Measurements from ENCODE around the gene BDKRB1. TPM values are rescaled to one million over a fixed set of nuclear protein-coding genes. Genes with fewer than 3 reads are reported as not detected.
"Not testable (repeated sequence)": the region's sequence is repeated elsewhere in the genome, so short reads cannot be mapped to it uniquely, and the experiment has no call there.

BDKRB1 gene
- total RNA-seq, 1 experiment from 2014 or later, result not detected

DNA sequence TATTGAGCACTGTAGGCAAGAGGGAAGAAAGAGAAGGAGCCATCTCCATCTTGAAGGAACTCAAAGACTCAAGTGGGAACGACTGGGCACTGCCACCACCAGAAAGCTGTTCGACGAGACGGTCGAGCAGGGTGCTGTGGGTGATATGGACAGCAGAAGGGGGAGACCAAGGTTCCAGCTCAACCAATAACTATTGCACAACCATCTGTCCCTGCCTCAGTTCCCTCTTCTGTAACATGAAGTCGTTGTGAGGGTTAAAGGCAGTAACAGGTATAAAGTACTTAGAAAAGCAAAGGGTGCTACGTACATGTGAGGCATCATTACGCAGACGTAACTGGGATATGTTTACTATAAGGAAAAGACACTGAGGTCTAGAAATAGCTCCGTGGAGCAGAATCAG, 13.9 kb upstream of the BDKRB1 start:
- no TSS peak for BruUV-seq (replicated peaks)
- CTCF ChIA-PET, result no interaction called here
- intact Hi-C loops (cut with micrococcal nuclease; ENCODE audit: unreplicated experiment), result no loop called here
- Histone ChIP-seq H3K36me3 (ENCODE audit: control insufficient read depth, insufficient read depth, low read length) (no peaks in the 10 kb centered on the region), H3K4me3 (ENCODE audit: low read depth in 2 of 2, low read length in 2 of 2) (no peak overlapping the region), H3K27ac (ENCODE audit: low read length) (no peak overlapping the region), H3K9me3 (ENCODE audit: control insufficient read depth, insufficient read depth, low read depth, low read length) (no peaks in the 10 kb centered on the region), H3K27me3 (ENCODE audit: control insufficient read depth, insufficient read depth, low read length) (no peaks in the 10 kb centered on the region), H3K4me1 (ENCODE audit: control insufficient read depth, insufficient read depth, low read length) (no peaks in the 10 kb centered on the region)
- DNase-seq (ENCODE audit: low read depth, low spot score) (no peak), ATAC-seq (no peak)
- POLR2A ChIA-PET, result no interaction called here
- in situ Hi-C loops (cut with HindIII; ENCODE audit: low pct_unique_long_range_greater_than_20kb, low sequenced_read_pairs), result no loop called here
- no peak for TF ChIP-seq TCF7L2 (IDR thresholded peaks at IDR 0.05; ENCODE audit: low read depth, low read length)
- no peak for TF ChIP-seq REST (IDR thresholded peaks at IDR 0.05; ENCODE audit: insufficient read depth in 1 of 2, low read depth in 2 of 2, low read length in 1 of 2)
- TF ChIP-seq SIN3A (IDR thresholded peaks at IDR 0.05; ENCODE audit: borderline replicate concordance, insufficient read depth, low read depth, low read length), result no peak
- TF ChIP-seq, protein P1, sequence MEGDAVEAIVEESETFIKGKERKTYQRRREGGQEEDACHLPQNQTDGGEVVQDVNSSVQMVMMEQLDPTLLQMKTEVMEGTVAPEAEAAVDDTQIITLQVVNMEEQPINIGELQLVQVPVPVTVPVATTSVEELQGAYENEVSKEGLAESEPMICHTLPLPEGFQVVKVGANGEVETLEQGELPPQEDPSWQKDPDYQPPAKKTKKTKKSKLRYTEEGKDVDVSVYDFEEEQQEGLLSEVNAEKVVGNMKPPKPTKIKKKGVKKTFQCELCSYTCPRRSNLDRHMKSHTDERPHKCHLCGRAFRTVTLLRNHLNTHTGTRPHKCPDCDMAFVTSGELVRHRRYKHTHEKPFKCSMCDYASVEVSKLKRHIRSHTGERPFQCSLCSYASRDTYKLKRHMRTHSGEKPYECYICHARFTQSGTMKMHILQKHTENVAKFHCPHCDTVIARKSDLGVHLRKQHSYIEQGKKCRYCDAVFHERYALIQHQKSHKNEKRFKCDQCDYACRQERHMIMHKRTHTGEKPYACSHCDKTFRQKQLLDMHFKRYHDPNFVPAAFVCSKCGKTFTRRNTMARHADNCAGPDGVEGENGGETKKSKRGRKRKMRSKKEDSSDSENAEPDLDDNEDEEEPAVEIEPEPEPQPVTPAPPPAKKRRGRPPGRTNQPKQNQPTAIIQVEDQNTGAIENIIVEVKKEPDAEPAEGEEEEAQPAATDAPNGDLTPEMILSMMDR (IDR thresholded peaks at IDR 0.05), result no peak
- no peak for TF ChIP-seq POLR2AphosphoS5 (IDR thresholded peaks at IDR 0.05; ENCODE audit: low read depth, low read length)

DNA sequence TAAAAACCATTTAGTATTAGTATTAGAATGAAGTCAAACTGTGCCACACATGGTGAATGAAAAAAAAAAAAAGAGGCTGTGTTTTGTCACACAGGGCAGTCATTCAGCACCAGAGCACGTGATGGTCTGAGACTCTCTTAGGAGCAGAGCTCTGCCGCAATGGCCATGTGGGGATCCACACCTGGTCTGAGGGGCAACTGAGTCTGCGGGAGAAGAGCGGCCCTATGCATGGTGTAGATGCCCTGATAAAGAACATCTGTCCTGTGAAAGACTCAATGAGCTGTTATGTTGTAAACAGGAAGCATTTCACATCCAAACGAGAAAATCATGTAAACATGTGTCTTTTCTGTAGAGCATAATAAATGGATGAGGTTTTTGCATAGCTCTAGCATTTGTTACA, 12.2 kb upstream of the BDKRB1 start:
- intact Hi-C loops (cut with micrococcal nuclease; ENCODE audit: unreplicated experiment) (no loop called here), in situ Hi-C loops (cut with HindIII; ENCODE audit: low pct_unique_long_range_greater_than_20kb, low sequenced_read_pairs) (no loop called here)
- Histone ChIP-seq H3K4me1 (ENCODE audit: control insufficient read depth, insufficient read depth, low read length) (no peaks in the 10 kb centered on the region), H3K36me3 (ENCODE audit: control insufficient read depth, insufficient read depth, low read length) (no peaks in the 10 kb centered on the region), H3K27me3 (ENCODE audit: control insufficient read depth, insufficient read depth, low read length) (no peaks in the 10 kb centered on the region), H3K4me3 (ENCODE audit: low read depth in 2 of 2, low read length in 2 of 2) (no peak overlapping the region), H3K27ac (ENCODE audit: low read length) (no peak overlapping the region), H3K9me3 (ENCODE audit: control insufficient read depth, insufficient read depth, low read depth, low read length) (no peaks in the 10 kb centered on the region)
- ChIA-PET POLR2A (no interaction called here), CTCF (no interaction called here)
- BruUV-seq (replicated peaks), result no TSS peak
- no peak for TF ChIP-seq TCF7L2 (IDR thresholded peaks at IDR 0.05; ENCODE audit: low read depth, low read length)
- TF ChIP-seq, protein P1 (IDR thresholded peaks at IDR 0.05), result no peak
- no peak for TF ChIP-seq REST (IDR thresholded peaks at IDR 0.05; ENCODE audit: insufficient read depth in 1 of 2, low read depth in 2 of 2, low read length in 1 of 2)
- TF ChIP-seq SIN3A (IDR thresholded peaks at IDR 0.05; ENCODE audit: borderline replicate concordance, insufficient read depth, low read depth, low read length), result no peak
- no peak for TF ChIP-seq POLR2AphosphoS5 (IDR thresholded peaks at IDR 0.05; ENCODE audit: low read depth, low read length)
- no peak for ATAC-seq
- DNase-seq (ENCODE audit: low read depth, low spot score), result no peak

DNA sequence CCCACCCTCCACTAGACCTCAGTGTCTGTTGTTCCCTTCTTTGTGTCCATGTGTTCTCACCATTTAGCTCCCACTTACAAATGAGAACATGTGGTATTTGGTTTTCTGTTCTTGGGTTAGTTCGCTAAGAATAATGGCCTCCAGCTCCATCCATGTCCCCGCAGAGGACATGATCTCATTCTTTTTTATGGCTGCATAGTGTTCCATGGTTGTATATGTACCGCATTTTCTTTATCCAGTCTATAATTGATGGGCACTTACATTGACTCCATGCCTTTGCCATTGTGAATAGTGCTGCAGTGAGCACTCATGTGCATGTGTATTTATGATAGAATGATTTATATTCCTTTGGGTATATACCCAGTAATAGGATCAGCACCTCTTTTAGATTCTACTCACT, 10.9 kb upstream of the BDKRB1 start:
- in situ Hi-C loops (cut with HindIII; ENCODE audit: low pct_unique_long_range_greater_than_20kb, low sequenced_read_pairs); H3K4me3 ChIP-seq (ENCODE audit: low read depth in 2 of 2, low read length in 2 of 2); H3K9me3 ChIP-seq (ENCODE audit: control insufficient read depth, insufficient read depth, low read depth, low read length); ATAC-seq; POLR2A ChIA-PET; BruUV-seq (replicated peaks); H3K4me1 ChIP-seq (ENCODE audit: control insufficient read depth, insufficient read depth, low read length); H3K27ac ChIP-seq (ENCODE audit: low read length); intact Hi-C loops (cut with micrococcal nuclease; ENCODE audit: unreplicated experiment); DNase-seq (ENCODE audit: low read depth, low spot score); CTCF ChIA-PET; H3K27me3 ChIP-seq (ENCODE audit: control insufficient read depth, insufficient read depth, low read length); H3K36me3 ChIP-seq (ENCODE audit: control insufficient read depth, insufficient read depth, low read length): not testable (repeated sequence)
